HG03175 (cell line): ENCODE results near the gene TMEM131.

Source experiments
- ATAC-seq: cut with Tn5 transposase; IDR thresholded peaks from one replicate; pipeline ENCODE4 v1.9.1; 2021; ENCODE audit warnings: mild to moderate bottlenecking, moderate library complexity; ENCODE audit not compliant: unreplicated experiment

The TMEM131 gene

GRCh38 chr2:97994476-97994875 is 1.3 kb downstream of the TMEM131 start:
- no peak for ATAC-seq

DNA sequence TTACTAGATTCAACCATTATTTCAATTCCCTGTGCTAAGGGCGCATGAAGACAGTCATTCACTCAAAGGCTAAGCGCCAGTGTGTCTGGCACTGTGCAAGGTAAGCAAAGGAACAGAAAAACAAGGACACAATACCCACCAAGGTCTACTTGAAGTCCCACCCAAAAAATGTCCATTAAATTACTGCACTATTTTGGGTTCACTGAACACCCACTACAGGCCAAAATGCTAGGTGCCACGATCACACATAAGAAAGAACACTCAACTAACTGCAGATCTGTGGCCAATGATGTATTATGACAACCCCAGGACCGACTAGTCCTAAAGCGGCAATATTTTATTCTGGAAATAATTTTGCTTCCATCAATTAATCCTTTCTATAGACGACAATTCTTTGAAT is 1.8 kb downstream of the TMEM131 start:
- no peak for ATAC-seq

GRCh38 chr2:97992836-97993825 is 2.6 kb downstream of the TMEM131 start:
- ATAC-seq = no peak

DNA sequence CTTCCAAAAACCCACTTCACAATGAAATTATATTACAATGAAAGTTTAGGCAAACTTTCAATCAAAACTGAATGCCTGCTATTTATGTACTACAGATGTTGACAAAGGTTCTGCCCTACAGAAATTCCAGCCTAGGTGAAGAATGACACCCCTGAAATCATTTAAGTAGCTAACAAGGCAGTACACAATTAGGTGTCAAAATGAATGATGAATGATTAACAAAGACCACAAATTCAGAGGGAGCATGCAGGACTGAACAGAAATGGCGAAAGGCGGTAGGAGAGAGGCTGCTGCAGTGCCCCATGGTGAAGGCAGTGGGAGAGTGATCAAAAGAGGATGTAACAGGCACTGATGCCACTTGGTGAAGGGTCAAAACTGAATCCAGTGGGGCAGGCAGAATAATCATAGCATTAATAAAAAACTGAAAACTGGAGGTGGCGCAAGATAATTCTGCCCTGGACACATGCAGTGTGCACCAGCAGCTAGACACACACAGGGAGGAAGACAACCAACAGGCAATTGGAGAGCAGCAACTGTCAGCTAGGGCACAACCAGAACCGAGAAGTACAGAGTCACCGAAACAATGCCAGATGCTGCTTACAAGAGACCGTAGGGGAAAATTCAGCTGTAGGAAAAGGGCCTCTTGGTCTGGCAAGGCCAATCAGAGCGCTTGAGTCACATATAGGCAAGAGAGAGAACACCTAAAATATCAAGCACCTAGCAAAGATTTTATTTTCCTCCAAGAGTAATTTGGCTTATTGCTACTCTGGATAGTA is 4.5 kb downstream of the TMEM131 start:
- no peak for ATAC-seq

- no peak for ATAC-seq
Measured at GRCh38 chr2:97988722-97989121, 7.0 kb downstream of the TMEM131 start.

DNA sequence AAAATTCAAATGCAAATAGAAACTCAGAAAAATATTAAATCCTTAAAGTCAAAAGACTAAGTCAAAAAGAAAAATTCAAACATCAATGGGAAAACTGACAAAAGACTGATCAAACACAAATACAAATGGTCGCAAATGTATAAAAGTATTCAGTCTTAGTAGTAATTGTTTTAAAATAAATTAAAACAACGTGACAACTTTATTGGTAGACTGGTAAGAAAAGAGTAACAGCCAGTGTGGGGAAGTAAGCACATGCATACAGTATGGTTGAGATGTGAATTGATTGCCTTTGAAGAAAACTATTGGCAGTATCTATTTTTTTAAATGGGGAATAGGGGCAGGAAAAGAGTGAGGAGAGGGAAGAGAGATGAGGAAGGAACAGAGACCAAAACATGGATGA is 9.8 kb downstream of the TMEM131 start:
- ATAC-seq = no peak

DNA sequence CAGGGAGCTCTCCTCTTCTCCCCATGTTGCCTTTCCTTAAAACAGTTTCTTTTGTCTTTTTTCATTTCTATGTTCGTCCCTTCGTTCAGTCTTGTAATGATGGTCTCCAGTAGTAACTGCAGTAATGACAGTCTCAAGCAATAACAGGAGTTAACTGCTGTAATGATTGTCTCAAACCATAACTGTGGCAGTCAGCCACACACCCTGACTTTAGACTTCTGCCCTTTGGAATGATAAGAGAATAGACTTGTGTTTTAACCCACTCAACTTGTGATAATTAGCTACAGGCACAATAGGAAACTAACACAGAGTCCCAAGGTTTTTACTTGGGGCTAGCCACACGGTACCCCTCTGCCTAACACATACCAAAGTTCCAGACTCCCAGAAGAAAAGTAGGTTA is 12.1 kb downstream of the TMEM131 start:
- no peak for ATAC-seq

DNA sequence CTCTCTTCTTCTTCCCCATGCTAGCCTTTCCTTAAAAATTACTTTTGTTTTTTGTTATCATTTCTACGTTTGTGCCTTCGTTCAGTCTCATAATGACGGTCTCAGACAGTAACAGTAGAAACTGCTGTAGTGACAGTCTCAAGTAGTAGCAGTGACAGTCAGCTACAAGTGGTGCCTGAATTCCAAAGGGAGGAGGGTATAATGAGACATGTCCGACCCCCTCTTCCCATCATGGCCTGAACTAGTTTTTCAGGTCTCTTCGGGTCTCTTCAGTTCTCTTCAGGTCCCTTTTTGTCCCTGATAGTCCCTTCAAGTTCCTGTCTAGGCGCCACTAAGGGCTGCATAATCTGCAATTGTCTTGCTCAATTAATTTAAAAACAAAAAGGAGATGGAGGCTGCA is 12.6 kb downstream of the TMEM131 start:
- ATAC-seq = no peak

DNA sequence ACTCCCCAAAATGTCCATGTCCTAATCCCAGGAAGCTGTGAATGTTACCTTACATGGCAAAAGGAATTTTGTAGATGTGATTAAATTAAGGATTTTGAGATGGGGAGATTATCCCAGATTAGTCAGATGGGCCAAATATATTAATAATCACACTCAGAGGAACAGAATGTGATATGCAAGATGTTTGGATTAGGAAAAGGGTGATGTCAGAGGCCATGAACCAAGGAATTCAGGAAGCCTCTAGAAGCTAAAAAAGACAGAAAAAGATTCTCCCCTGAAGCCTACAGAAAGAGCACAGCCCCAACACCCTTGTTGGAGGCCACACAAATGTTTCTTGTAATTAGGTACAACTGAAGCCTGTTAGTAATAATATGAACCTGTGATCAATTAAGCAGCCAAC is 13.1 kb downstream of the TMEM131 start:
- ATAC-seq = no peak

GRCh38 chr2:97981961-97982360 is 13.8 kb downstream of the TMEM131 start:
- no peak for ATAC-seq

DNA sequence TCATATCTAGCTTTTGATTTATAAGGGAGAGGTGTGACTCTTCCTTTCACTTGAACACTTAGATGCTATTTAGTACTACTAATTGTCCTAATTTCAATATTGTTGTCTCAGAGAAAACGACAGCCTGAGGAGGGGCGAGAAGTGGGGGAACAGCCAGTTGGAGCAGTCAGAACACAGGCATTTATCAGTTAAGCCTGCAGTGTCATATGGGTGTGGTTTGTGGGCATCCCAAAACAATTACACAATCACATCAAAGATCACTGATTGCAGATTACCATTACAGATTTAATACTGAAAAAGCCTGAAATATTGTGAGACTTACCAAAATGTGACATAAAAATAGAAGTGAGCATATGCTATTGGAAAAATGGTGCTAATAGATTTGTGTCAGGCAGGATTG is 15.8 kb downstream of the TMEM131 start:
- no peak for ATAC-seq

- ATAC-seq = no peak
Measured at GRCh38 chr2:97974471-97974870, 21.3 kb downstream of the TMEM131 start.

- no peak for ATAC-seq
Measured at GRCh38 chr2:97970293-97971060, 25.3 kb downstream of the TMEM131 start.

DNA sequence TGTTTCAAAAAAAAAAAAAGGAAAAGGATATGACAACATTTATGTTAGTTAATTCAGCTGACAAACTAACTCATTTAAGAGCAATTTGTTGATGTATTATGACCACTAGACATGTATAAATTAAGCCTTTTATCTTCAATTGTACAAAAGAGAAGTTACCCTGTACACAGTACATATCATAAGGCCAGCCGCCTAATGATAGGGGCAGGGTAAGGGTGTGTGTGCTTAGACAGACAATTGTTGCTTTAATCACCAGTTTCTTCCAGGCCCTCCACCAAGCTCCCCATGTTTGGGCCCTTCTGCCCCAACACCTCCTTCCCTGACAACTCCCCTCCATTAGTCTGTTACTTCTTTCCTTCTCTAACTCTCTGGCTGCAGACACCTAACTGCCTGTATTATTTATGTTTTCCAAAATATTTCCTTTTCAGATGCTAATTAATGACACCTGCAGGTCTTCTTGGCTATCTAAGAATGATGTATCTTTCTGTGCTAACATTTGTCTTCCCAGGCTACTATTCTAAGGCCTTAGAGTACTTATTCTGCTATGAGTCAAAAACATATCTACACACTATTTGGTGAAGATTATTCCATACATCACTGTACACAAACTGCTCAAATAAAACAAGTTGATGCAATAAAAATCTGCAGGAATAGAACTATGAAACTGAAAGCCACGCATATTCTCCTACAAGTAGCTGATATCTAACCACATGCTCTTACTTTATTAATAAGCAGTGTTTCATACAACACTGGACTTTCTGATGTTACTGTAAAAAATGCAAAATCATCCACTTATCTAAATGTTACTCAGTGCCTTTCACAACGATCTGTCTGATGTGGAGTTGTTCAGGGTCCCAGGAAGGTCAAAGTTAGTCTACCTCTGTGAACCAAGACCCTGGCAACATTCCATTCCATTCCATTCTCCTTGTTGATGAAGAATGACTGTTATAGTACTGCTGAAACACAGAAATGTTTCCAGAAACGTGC is 26.4 kb downstream of the TMEM131 start:
- no peak for ATAC-seq

GRCh38 chr2:97967931-97968627 is 27.7 kb downstream of the TMEM131 start:
- no peak for ATAC-seq

DNA sequence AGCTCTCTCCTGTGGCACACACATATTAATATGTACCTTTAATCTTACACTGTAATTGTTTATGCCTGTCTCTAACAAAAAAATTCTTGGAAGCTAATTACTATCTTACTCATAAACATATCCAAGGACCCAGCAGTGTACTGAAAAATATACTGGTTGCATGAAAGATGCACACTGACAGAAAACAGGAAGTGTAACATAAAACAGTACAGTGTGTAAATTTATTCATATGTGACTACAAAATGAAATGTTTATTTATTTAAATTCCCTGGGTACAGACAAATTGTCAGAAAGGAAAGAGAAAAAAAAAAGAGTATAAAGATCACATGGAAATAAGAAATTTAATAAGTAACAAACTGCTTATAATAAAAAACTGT is 28.5 kb downstream of the TMEM131 start:
- peak; percentile 23 for ATAC-seq

GRCh38 chr2:97966545-97967215 is 29.1 kb downstream of the TMEM131 start:
- ATAC-seq = peak; percentile 78

DNA sequence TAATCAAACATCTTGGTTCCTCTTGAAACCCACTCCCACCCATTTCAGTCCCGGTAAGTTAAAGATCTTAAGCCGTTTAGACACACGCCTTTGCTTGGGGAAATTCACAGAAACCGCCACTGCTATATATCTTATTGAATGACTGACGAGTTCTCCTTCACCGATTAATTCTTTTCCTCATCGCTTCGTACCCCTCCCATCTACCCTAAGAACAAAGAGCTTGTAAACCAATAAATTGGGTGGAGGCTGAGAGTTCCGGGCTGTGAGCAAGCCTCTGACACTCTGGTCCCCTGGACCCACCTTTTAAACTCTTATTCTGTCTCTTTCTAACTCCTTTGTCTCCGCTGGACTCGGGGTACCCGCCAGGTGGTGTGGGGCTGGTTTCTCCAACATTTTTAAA is 30.6 kb downstream of the TMEM131 start:
- ATAC-seq = no peak

GRCh38 chr2:97963880-97964279 is 31.9 kb downstream of the TMEM131 start:
- ATAC-seq = no peak
